GM19468 (cell line): Measurements from ENCODE around the gene CERK.

Experiments
- ATAC-seq: cut with Tn5 transposase; IDR thresholded peaks from one replicate; pipeline ENCODE4 v1.9.1; 2021; ENCODE audit warnings: mild to moderate bottlenecking, moderate library complexity, moderate number of reproducible peaks; ENCODE audit not compliant: unreplicated experiment; ENCODE audit errors: extremely low read depth

CERK gene

GRCh38 chr22:46750530-46750800, 12.4 kb upstream of the CERK start:
- no peak for ATAC-seq

GRCh38 chr22:46749682-46750529, 11.9 kb upstream of the CERK start:
- no peak for ATAC-seq

- no peak for ATAC-seq
These were observed 11.0 kb upstream of the CERK start for GRCh38 chr22:46748908-46749675.

- ATAC-seq: no peak
These were observed 10.3 kb upstream of the CERK start for GRCh38 chr22:46748206-46748907.

- ATAC-seq: no peak
These were observed 9.6 kb upstream of the CERK start for GRCh38 chr22:46747646-46748045.

GRCh38 chr22:46746620-46747019, 8.6 kb upstream of the CERK start:
- no peak for ATAC-seq

GRCh38 chr22:46746192-46746591, 8.1 kb upstream of the CERK start:
- no peak for ATAC-seq

- ATAC-seq: no peak
These were observed 6.5 kb upstream of the CERK start for GRCh38 chr22:46744581-46744980.

- no peak for ATAC-seq
These were observed 4.6 kb upstream of the CERK start for GRCh38 chr22:46742576-46743221.

GRCh38 chr22:46741974-46742519, 4.0 kb upstream of the CERK start:
- ATAC-seq: no peak

GRCh38 chr22:46740910-46741780, 3.1 kb upstream of the CERK start:
- ATAC-seq: no peak

GRCh38 chr22:46739094-46739870, 1.2 kb upstream of the CERK start:
- no peak for ATAC-seq

- ATAC-seq: no peak
These were observed 618 bp upstream of the CERK start for GRCh38 chr22:46738647-46739093.

- ATAC-seq: no peak
These were observed 712 bp downstream of the CERK start for GRCh38 chr22:46737105-46737975.

- ATAC-seq: no peak
These were observed 1.3 kb downstream of the CERK start for GRCh38 chr22:46736705-46737104.

GRCh38 chr22:46735747-46736608, 2.1 kb downstream of the CERK start:
- ATAC-seq: no peak
